AG09309 (cell line): Measurements from ENCODE around the gene DERA.
"Not testable (repeated sequence)": the region's sequence is repeated elsewhere in the genome, so short reads cannot be mapped to it uniquely, and the experiment has no call there.

Experiments used
- DNase-seq: peaks from one replicate; pipeline ENCODE4 v3.0.0-alpha.2; 2010; ENCODE audit warnings: low read depth
- H3K4me3 ChIP-seq: 2 replicates; pipeline ENCODE4 v1.5.1; 2011; ENCODE audit warnings: mild to moderate bottlenecking, low read depth, low read length, moderate library complexity; ENCODE audit not compliant: control insufficient read depth
- TF ChIP-seq, protein P1 (sequence below): IDR thresholded peaks from 2 replicates; pipeline ENCODE4 v1.5.1; 2011; ENCODE audit warnings: mild to moderate bottlenecking, low read depth, low read length, inconsistent platforms; ENCODE audit not compliant: insufficient read depth, control insufficient read depth; ENCODE audit errors: missing control alignments

The DERA gene

DNA sequence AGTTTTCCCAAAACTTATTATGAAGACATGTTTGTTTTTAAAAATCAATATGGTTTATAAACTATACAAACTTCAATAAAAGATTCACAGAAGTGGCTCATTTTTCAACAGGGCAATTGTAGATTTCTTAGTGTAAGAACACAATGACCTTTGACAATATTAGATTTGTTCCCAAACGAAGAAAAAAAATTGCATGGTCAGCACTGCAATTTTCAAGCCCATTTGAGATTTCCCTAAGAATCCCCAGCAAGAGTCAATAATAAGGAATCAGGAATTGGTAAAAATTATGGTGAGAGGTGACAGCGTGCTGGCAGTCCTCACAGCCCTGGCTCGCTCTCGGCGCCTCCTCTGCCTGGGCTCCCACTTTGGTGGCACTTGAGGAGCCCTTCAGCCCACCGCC lies 145.8 kb downstream of the DERA start:
- TF ChIP-seq, protein P1, sequence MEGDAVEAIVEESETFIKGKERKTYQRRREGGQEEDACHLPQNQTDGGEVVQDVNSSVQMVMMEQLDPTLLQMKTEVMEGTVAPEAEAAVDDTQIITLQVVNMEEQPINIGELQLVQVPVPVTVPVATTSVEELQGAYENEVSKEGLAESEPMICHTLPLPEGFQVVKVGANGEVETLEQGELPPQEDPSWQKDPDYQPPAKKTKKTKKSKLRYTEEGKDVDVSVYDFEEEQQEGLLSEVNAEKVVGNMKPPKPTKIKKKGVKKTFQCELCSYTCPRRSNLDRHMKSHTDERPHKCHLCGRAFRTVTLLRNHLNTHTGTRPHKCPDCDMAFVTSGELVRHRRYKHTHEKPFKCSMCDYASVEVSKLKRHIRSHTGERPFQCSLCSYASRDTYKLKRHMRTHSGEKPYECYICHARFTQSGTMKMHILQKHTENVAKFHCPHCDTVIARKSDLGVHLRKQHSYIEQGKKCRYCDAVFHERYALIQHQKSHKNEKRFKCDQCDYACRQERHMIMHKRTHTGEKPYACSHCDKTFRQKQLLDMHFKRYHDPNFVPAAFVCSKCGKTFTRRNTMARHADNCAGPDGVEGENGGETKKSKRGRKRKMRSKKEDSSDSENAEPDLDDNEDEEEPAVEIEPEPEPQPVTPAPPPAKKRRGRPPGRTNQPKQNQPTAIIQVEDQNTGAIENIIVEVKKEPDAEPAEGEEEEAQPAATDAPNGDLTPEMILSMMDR, result no peak
- H3K4me3 ChIP-seq, result no peak overlapping the region
- DNase-seq, result no peak

DNA sequence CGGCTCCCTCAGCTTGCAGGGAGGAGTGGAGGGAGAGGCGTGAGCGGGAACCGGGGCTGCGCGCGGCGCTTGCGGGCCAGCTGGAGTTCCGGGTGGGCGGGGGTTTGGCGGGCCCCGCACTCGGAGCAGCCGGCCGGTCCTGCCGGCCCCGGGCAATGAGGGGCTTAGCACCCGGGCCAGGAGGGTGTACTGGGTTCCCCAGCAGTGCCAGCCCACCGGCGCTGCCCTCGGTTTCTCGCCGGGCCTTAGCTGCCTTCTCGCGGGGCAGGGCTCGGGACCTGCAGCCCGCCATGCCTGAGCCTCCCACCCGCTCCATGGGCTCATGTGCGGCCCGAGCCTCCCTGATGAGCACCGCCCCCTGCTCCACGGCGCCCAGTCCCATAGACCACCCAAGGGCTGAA lies 146.2 kb downstream of the DERA start:
- not testable (repeated sequence) for DNase-seq, H3K4me3 ChIP-seq

- TF ChIP-seq, protein P1, result no peak
- H3K4me3 ChIP-seq, result no peak overlapping the region
Measured at GRCh38 chr12:16062611-16063010, 151.5 kb downstream of the DERA start.

DNA sequence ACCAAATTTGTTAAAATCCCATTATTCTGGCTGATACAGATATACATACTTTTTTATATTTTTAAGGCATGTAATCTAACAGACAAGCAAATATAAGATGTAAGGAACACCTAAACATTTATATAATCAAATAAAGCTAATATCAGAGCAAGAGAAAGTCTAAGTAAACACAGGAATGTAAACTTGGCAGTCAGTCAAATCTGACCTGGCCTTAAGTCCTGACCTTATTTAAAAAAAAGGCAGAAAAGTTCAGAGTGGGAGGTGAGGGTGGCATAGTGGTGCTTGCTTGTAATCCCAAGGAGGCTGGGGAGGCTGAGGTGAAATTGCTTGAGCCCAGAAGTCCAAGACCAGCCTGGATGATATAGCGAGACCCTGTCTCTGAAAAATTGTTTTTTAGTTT lies 152.6 kb downstream of the DERA start:
- DNase-seq, result no peak
- TF ChIP-seq, protein P1, result no peak
- no peak overlapping the region for H3K4me3 ChIP-seq

More at GRCh38 chr12:16062611-16063010, 151.5 kb downstream of the DERA start:
- DNase-seq, result peak; percentile 5

DNA sequence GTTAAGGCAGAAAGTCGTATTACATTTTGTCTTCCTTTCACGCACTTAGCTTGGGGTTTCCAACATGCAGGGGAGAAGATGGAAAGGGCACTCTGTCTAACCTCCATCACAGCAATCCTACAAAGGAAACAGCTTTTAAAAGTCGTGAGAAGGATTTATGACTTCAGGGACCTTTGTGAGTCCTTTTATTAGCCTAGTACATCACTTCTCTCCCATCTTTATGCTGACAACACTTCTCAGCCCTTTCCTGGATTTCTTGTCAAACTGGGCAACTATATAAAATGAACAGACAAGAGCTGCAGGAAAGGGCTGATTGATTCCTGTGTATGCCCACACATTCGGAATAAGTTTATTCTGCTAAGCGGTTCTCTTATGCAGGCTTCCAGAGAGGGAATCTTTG lies 159.0 kb downstream of the DERA start:
- DNase-seq, result no peak
- no peak overlapping the region for H3K4me3 ChIP-seq
- TF ChIP-seq, protein P1, result no peak

DNA sequence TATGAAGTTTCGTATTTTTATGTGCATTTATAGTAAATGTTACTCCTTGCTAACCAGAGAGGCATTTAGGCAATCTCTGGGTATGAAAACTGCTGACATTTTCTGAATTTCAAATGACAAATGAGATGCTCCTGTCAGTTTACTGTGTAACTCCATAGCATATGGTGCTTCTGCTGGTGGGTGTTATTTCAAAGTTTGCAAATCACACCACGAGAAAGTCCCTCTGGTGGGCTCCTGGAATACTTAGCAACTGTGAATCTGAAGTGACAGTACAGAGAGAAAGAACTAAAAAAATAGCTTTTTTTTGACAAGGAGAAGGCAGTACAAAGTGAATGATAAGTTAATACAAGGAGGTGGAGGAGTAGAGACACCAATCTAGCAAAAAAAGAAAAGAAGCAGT lies 161.5 kb downstream of the DERA start:
- TF ChIP-seq, protein P1, result no peak
- H3K4me3 ChIP-seq, result no peak overlapping the region
- no peak for DNase-seq

GRCh38 chr12:16074894-16075293 lies 163.8 kb downstream of the DERA start:
- TF ChIP-seq, protein P1, result no peak
- no peak overlapping the region for H3K4me3 ChIP-seq
- no peak for DNase-seq
